Measurements from ENCODE around the gene LRRC8C. TPM values are rescaled to one million over a fixed set of nuclear protein-coding genes. Genes with fewer than 3 reads are reported as not detected.

The LRRC8C gene
- total RNA-seq, 1 donor from 2014 or later: 5.5 TPM

DNA sequence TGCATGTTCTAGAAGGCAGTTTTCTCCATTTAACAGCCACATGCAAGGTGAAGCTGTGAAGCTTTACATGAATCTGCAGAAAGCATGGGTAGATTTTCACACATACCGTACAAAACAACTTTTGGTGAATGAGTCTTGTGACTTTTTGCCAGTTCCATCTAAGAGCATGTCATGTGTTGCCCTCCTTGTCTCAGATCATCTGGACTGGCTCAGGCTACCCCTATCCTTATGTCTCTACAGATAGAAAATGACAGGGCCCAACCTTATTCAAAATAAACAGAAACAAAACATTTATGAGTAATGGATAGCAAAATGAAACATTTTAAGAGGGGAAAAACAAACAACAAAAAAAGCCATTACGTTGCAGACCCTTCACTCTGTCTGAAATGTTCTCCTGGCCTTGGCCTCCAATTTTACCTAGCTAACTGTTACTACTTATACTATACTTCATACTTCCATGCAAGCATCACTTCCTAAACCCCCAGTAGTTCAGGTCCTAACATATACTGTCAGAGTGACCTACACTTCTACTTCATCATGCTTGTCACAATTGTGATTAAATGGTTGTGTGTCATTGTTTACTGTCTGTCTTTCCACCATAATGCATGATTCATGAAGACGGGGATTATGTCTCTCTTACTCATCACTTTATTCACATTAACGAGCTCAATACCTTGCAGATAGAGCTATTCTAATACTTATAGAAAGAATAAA lies 39.0 kb downstream of the LRRC8C start:
- Mint-ChIP-seq H3K27me3 (ENCODE audit: insufficient read depth, low read depth) (peaks cover 2% of the 10 kb centered on the region), H3K27ac (no peak overlapping the region), H3K4me3 (no peak overlapping the region), H3K36me3 (no peaks in the 10 kb centered on the region), H3K4me1 (peaks cover 5% of the 10 kb centered on the region), H3K9me3 (no peaks in the 10 kb centered on the region)
- Histone ChIP-seq H4K20me1 (ENCODE audit: low read depth) (no peaks in the 10 kb centered on the region), H3K27me3 (no peaks in the 10 kb centered on the region), H3K27ac (no peak overlapping the region), H3K79me2 (ENCODE audit: low read depth) (no peaks in the 10 kb centered on the region), H3K36me3 (no peaks in the 10 kb centered on the region), H2AFZ (replicated peaks) (no peak overlapping the region), H3F3A (ENCODE audit: low read depth) (no peaks in the 10 kb centered on the region), H3K4me2 (no peak overlapping the region), H3K4me1 (no peaks in the 10 kb centered on the region), H3K9ac (no peak overlapping the region), H3K9me3 (ENCODE audit: low read depth) (no peaks in the 10 kb centered on the region), H3K4me3 (no peak overlapping the region)
- no peak for TF ChIP-seq EZH2 (IDR thresholded peaks at IDR 0.05)
- no peak for TF ChIP-seq CTCF (IDR thresholded peaks at IDR 0.05)
- TF ChIP-seq EZH2phosphoT487 (IDR thresholded peaks at IDR 0.05): no peak
- no peak for DNase-seq (ENCODE audit: low spot score)

DNA sequence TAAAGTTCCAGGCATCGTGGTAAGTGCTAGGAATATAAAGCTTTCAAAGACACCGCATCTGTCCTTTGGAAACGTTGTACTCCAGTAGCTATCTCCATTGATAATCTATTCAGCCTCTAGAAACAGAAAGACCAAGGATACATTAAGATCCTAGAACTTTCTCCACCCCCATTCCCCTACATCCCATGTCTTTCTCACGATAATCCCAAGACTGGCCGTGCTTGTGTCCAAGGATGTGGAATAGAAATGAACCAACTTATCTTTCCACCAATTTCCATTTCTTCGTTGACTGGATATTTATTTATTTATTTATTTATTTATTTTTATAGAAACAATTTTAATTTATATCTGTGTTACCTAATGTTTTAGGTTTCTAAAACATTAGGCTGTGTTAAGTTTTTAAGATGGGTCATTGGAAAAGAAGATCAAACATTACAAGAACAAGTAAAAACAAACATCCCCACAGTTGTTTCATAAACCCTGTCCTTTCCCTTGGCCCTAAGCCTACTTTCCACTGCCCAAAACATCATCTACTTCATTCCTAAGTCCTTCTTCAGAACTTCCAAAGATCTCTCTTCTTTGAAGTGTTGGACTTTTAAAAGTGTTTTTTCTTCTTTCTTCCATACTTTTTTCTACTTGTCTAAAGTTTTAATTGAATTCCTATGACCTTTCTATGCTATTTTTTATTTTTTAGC lies 39.7 kb downstream of the LRRC8C start:
- TF ChIP-seq EZH2 (IDR thresholded peaks at IDR 0.05) (no peak), EZH2phosphoT487 (IDR thresholded peaks at IDR 0.05) (no peak), CTCF (IDR thresholded peaks at IDR 0.05) (no peak)
- Histone ChIP-seq H4K20me1 (ENCODE audit: low read depth) (no peaks in the 10 kb centered on the region), H3K4me2 (no peak overlapping the region), H3K27ac (no peak overlapping the region), H3K27me3 (no peaks in the 10 kb centered on the region), H3F3A (ENCODE audit: low read depth) (no peaks in the 10 kb centered on the region), H3K9ac (no peak overlapping the region), H3K9me3 (ENCODE audit: low read depth) (no peaks in the 10 kb centered on the region), H2AFZ (replicated peaks) (no peak overlapping the region), H3K4me3 (no peak overlapping the region), H3K79me2 (ENCODE audit: low read depth) (no peaks in the 10 kb centered on the region), H3K36me3 (no peaks in the 10 kb centered on the region), H3K4me1 (no peaks in the 10 kb centered on the region)
- peaks cover 2% of the 10 kb centered on the region for H3K27me3 Mint-ChIP-seq (ENCODE audit: insufficient read depth, low read depth)
- H3K4me3 Mint-ChIP-seq: no peak overlapping the region
- no peaks in the 10 kb centered on the region for H3K9me3 Mint-ChIP-seq
- no peaks in the 10 kb centered on the region for H3K36me3 Mint-ChIP-seq
- peaks cover 5% of the 10 kb centered on the region for H3K4me1 Mint-ChIP-seq
- DNase-seq (ENCODE audit: low spot score): no peak
- no peak overlapping the region for H3K27ac Mint-ChIP-seq

- Mint-ChIP-seq H3K27me3 (ENCODE audit: insufficient read depth, low read depth) (peaks cover 2% of the 10 kb centered on the region), H3K9me3 (no peaks in the 10 kb centered on the region), H3K36me3 (no peaks in the 10 kb centered on the region), H3K4me1 (peaks cover 5% of the 10 kb centered on the region), H3K4me3 (no peak overlapping the region), H3K27ac (no peak overlapping the region)
- H3K27ac ChIP-seq: no peak overlapping the region
- no peaks in the 10 kb centered on the region for H3K9me3 ChIP-seq (ENCODE audit: low read depth)
- TF ChIP-seq EZH2phosphoT487 (IDR thresholded peaks at IDR 0.05) (no peak), EZH2 (IDR thresholded peaks at IDR 0.05) (no peak), CTCF (IDR thresholded peaks at IDR 0.05) (no peak)
- no peaks in the 10 kb centered on the region for H3K79me2 ChIP-seq (ENCODE audit: low read depth)
- no peaks in the 10 kb centered on the region for H4K20me1 ChIP-seq (ENCODE audit: low read depth)
- H3K4me3 ChIP-seq: no peak overlapping the region
- H3K4me1 ChIP-seq: no peaks in the 10 kb centered on the region
- no peak overlapping the region for H3K4me2 ChIP-seq
- no peak overlapping the region for H2AFZ ChIP-seq (replicated peaks)
- DNase-seq (ENCODE audit: low spot score): no peak
- no peaks in the 10 kb centered on the region for H3K36me3 ChIP-seq
- H3K9ac ChIP-seq: no peak overlapping the region
- no peaks in the 10 kb centered on the region for H3F3A ChIP-seq (ENCODE audit: low read depth)
- H3K27me3 ChIP-seq: no peaks in the 10 kb centered on the region
These were observed 40.3 kb downstream of the LRRC8C start for GRCh38 chr1:89673251-89673650.
